Activated naive CD4-positive, alpha-beta T cell treated with anti-CD3 and anti-CD28 coated beads, Interleukin-2, amount 10 ng/mL, durations not matched to agents 7 days and 5 days (primary cell): ENCODE measurements around the gene DCLK1.

ENCODE experiments used
- CTCF ChIA-PET: fragments of 350-600 bp; sonication (Branson Sonifier 250); formaldehyde crosslinking; loops from one replicate; lab custom pipeline; 2021; ENCODE audit warnings: antibody characterized with exemption; lab: Charles Lee
- DNase-seq: peaks from one replicate; pipeline ENCODE4 v3.0.0-alpha.2; 2020
- H3K27ac Mint-ChIP-seq: one replicate; pipeline ENCODE4 v1.8.0; 2021; ENCODE audit warnings: mild to moderate bottlenecking, moderate library complexity, mixed read lengths
- H3K27me3 Mint-ChIP-seq: one replicate; pipeline ENCODE4 v1.8.0; 2021; ENCODE audit warnings: mild to moderate bottlenecking, mixed read lengths
- H3K36me3 Mint-ChIP-seq: one replicate; pipeline ENCODE4 v1.8.0; 2021; ENCODE audit warnings: mixed read lengths
- H3K4me1 Mint-ChIP-seq: one replicate; pipeline ENCODE4 v1.8.0; 2021; ENCODE audit warnings: mixed read lengths
- H3K4me3 Mint-ChIP-seq: one replicate; pipeline ENCODE4 v1.8.0; 2021; ENCODE audit warnings: mild to moderate bottlenecking, moderate library complexity, mixed read lengths
- H3K9me3 Mint-ChIP-seq: one replicate; pipeline ENCODE4 v1.8.0; 2021; ENCODE audit warnings: mixed read lengths

DCLK1 gene

GRCh38 chr13:35724446-35724845 is 406.7 kb downstream of the DCLK1 start:
- H3K36me3 Mint-ChIP-seq, result no peaks in the 10 kb centered on the region
- CTCF ChIA-PET, result no interaction called here
- no peak overlapping the region for H3K4me3 Mint-ChIP-seq
- H3K9me3 Mint-ChIP-seq, result no peaks in the 10 kb centered on the region
- peaks cover 14% of the 10 kb centered on the region for H3K27me3 Mint-ChIP-seq
- H3K4me1 Mint-ChIP-seq, result no peaks in the 10 kb centered on the region
- no peak overlapping the region for H3K27ac Mint-ChIP-seq
- no peak for DNase-seq

GRCh38 chr13:35723821-35724220 is 407.4 kb downstream of the DCLK1 start:
- no peaks in the 10 kb centered on the region for H3K9me3 Mint-ChIP-seq
- H3K36me3 Mint-ChIP-seq, result no peaks in the 10 kb centered on the region
- peaks cover 14% of the 10 kb centered on the region for H3K27me3 Mint-ChIP-seq
- CTCF ChIA-PET, result no interaction called here
- DNase-seq, result no peak
- H3K4me3 Mint-ChIP-seq, result no peak overlapping the region
- no peak overlapping the region for H3K27ac Mint-ChIP-seq
- no peaks in the 10 kb centered on the region for H3K4me1 Mint-ChIP-seq

GRCh38 chr13:35723053-35723461 is 408.1 kb downstream of the DCLK1 start:
- CTCF ChIA-PET, result no interaction called here
- Mint-ChIP-seq H3K9me3 (no peaks in the 10 kb centered on the region), H3K27me3 (peaks cover 14% of the 10 kb centered on the region), H3K4me1 (no peaks in the 10 kb centered on the region), H3K36me3 (no peaks in the 10 kb centered on the region), H3K27ac (no peak overlapping the region), H3K4me3 (no peak overlapping the region)
- no peak for DNase-seq

- no peak overlapping the region for H3K27ac Mint-ChIP-seq
- no peak for DNase-seq
- no peak overlapping the region for H3K4me3 Mint-ChIP-seq
- no peaks in the 10 kb centered on the region for H3K9me3 Mint-ChIP-seq
- no peaks in the 10 kb centered on the region for H3K4me1 Mint-ChIP-seq
- H3K27me3 Mint-ChIP-seq, result peaks cover 14% of the 10 kb centered on the region
- no peaks in the 10 kb centered on the region for H3K36me3 Mint-ChIP-seq
- CTCF ChIA-PET, result no interaction called here
Measured at GRCh38 chr13:35722458-35723052, 408.6 kb downstream of the DCLK1 start.

GRCh38 chr13:35720690-35721554 is 410.3 kb downstream of the DCLK1 start:
- Mint-ChIP-seq H3K9me3 (no peaks in the 10 kb centered on the region), H3K4me3 (no peak overlapping the region), H3K27me3 (peaks cover 14% of the 10 kb centered on the region), H3K27ac (no peak overlapping the region), H3K4me1 (no peaks in the 10 kb centered on the region), H3K36me3 (no peaks in the 10 kb centered on the region)
- CTCF ChIA-PET, result interaction anchor here (0.9 kb wide), 1 partner anchor 90 kb away, joined by 3 read pairs; no protein-coding TSS in a partner anchor
- peak; percentile 51 for DNase-seq

- H3K9me3 Mint-ChIP-seq, result no peaks in the 10 kb centered on the region
- peaks cover 14% of the 10 kb centered on the region for H3K27me3 Mint-ChIP-seq
- no peak overlapping the region for H3K4me3 Mint-ChIP-seq
- no peaks in the 10 kb centered on the region for H3K4me1 Mint-ChIP-seq
- CTCF ChIA-PET, result interaction anchor here (0.9 kb wide), 1 partner anchor 89 kb away, joined by 3 read pairs; no protein-coding TSS in a partner anchor
- no peak for DNase-seq
- H3K27ac Mint-ChIP-seq, result no peak overlapping the region
- no peaks in the 10 kb centered on the region for H3K36me3 Mint-ChIP-seq
Measured at GRCh38 chr13:35720290-35720689, 410.9 kb downstream of the DCLK1 start.
